HepG2 (cell line): ENCODE measurements around the gene PLD4. TPM values are rescaled to one million over a fixed set of nuclear protein-coding genes. Genes with fewer than 3 reads are reported as not detected.

Experiments
- CBX5 ChIP-seq: sonication (generic); formaldehyde crosslinking; IDR thresholded peaks from 2 replicates; pipeline ENCODE4 v1.4.0; 2020; ENCODE audit warnings: missing genetic modification reagents, borderline replicate concordance
- CC2D1A ChIP-seq: sonication (generic); formaldehyde crosslinking; IDR thresholded peaks from 2 replicates; pipeline ENCODE4 v1.8.1; 2023; ENCODE audit warnings: mild to moderate bottlenecking, missing genetic modification reagents
- ERF ChIP-seq: IDR thresholded peaks from 2 replicates; pipeline ENCODE4 v1.6.1; 2018; ENCODE audit warnings: missing biosample characterization, missing genetic modification reagents
- FUBP1 ChIP-seq: sonication (generic); formaldehyde crosslinking; IDR thresholded peaks from 2 replicates; pipeline ENCODE4 v1.5.1; 2020; ENCODE audit warnings: missing genetic modification reagents, mild to moderate bottlenecking, borderline replicate concordance
- MTA3 ChIP-seq: sonication (generic); formaldehyde crosslinking; IDR thresholded peaks from 2 replicates; pipeline ENCODE4 v1.4.0; 2020; ENCODE audit warnings: missing genetic modification reagents
- MYNN ChIP-seq: sonication (generic); formaldehyde crosslinking; IDR thresholded peaks from 2 replicates; pipeline ENCODE4 v1.4.0; 2020; ENCODE audit warnings: mild to moderate bottlenecking, low read depth, missing genetic modification reagents
- NR3C1 ChIP-seq: sonication (generic); formaldehyde crosslinking; IDR thresholded peaks from 2 replicates; pipeline ENCODE4 v1.4.0; 2020; ENCODE audit warnings: missing genetic modification reagents
- PHB2 ChIP-seq: fragments of 450-650 bp; IDR thresholded peaks from 2 replicates; pipeline ENCODE4 v1.6.1; 2018; ENCODE audit not compliant: partially characterized antibody
- TAF1 ChIP-seq: sonication (generic); formaldehyde crosslinking; IDR thresholded peaks from 2 replicates; pipeline ENCODE4 v1.4.0; 2020; ENCODE audit warnings: missing genetic modification reagents
- TCF12 ChIP-seq, 2 experiments: fragments of 450-650 bp in 1 of 2; sonication (generic) in 1 of 2; formaldehyde crosslinking in 1 of 2; IDR thresholded peaks; 2 replicates each; pipeline versions ENCODE4 v1.6.1 to v1.8.0; 2017 to 2022; ENCODE audit warnings: antibody characterized with exemption in 1 of 2, mild to moderate bottlenecking in 1 of 2, missing genetic modification reagents in 1 of 2, moderate library complexity in 1 of 2
- TCF7L2 ChIP-seq: IDR thresholded peaks from 2 replicates; pipeline ENCODE4 v1.6.1; 2011; ENCODE audit warnings: mild to moderate bottlenecking, low read depth, low read length, moderate library complexity
- TRIM22 ChIP-seq: fragments of 450-650 bp; IDR thresholded peaks from 2 replicates; pipeline ENCODE4 v1.6.1; 2017
- ZNF10 ChIP-seq: sonication (generic); formaldehyde crosslinking; IDR thresholded peaks from 2 replicates; pipeline ENCODE4 v1.4.0; 2020; ENCODE audit warnings: mild to moderate bottlenecking, low read depth, missing genetic modification reagents, borderline replicate concordance
- ZNF367 ChIP-seq: sonication (generic); formaldehyde crosslinking; IDR thresholded peaks from 2 replicates; pipeline ENCODE4 v1.4.0; 2020; ENCODE audit warnings: missing genetic modification reagents, borderline replicate concordance
- ZNF644 ChIP-seq: IDR thresholded peaks from 2 replicates; pipeline ENCODE4 v1.6.1; 2016; ENCODE audit warnings: low read depth
- ZNF646 ChIP-seq: sonication (generic); formaldehyde crosslinking; IDR thresholded peaks from 2 replicates; pipeline ENCODE4 v1.9.0; 2021; ENCODE audit warnings: mild to moderate bottlenecking, missing genetic modification reagents
- polyA plus RNA-seq, 8 experiments: library from polyadenylated mRNA; depleted of rRNA in 3 of 8; stranded (reverse) in 7 of 8; unstranded in 1 of 8; fragments of >200 nt; fragmentation: Illumina TruSeq in 4 of 8; extraction: Trizol in 4 of 8; gene quantifications; 2 replicates each; pipeline versions ENCODE4 v1.2.1 to v1.2.3, GENCODE V29; 2011 to 2016; ENCODE audit warnings: low read depth in 4 of 8, missing spikeins in 1 of 8, mixed read lengths in 1 of 8; ENCODE audit not compliant: insufficient read depth in 1 of 8
- total RNA-seq, 5 experiments: library from RNA; depleted of rRNA; stranded (reverse); fragments of >200 nt; fragmentation: Illumina TruSeq; extraction: Trizol; gene quantifications; 2 replicates each; pipeline ENCODE4 v1.2.3, GENCODE V29; 2016; ENCODE audit warnings: low read depth in 1 of 5

The PLD4 gene
- total and polyA plus RNA-seq, 2 of the 13 experiments (the other 11 are each of a cell fraction or from before 2014, with no cell fraction given): not detected

- TF ChIP-seq FUBP1 (no peak), TAF1 (peak; percentile 48; the same call in 1 of the 2 replicates), TRIM22 (no peak), MYNN (CRISPR knock-in tag) (no peak), ZNF367 (CRISPR knock-in tag) (no peak), ERF (no peak), ZNF646 (CRISPR knock-in tag) (no peak), NR3C1 (no peak), PHB2 (no peak), TCF7L2 (no peak), ZNF10 (CRISPR knock-in tag) (no peak), CC2D1A (CRISPR knock-in tag) (no peak), CBX5 (no peak), TCF12 (IDR thresholded peaks at IDR 0.05) (no peak), TCF12 (CRISPR knock-in tag; IDR thresholded peaks at IDR 0.05) (no peak), MTA3 (CRISPR knock-in tag) (no peak), ZNF644 (CRISPR knock-in tag) (no peak)
These were observed 53.3 kb downstream of the PLD4 start, which contains the start of gene AHNAK2 (continued) for GRCh38 chr14:104977681-104978653.
